Right atrium auricular region (tissue), 2 donors: ENCODE measurements around the gene CRIP1. TPM values are rescaled to one million over a fixed set of nuclear protein-coding genes. Genes with fewer than 3 reads are reported as not detected.

ENCODE experiments used
- DNase-seq: peaks from one replicate; pipeline ENCODE4 v3.0.0-alpha.2; 2019; ENCODE audit warnings: low spot score
- H3K27ac ChIP-seq, 2 donors: fragments of 200-600 bp; sonication (generic); 1 replicate in 1 of 2; 2 replicates in 1 of 2; pipeline ENCODE4 v1.5.1; 2016 to 2019
- H3K27me3 ChIP-seq, 2 donors: fragments of 200-600 bp; sonication (generic); one replicate each; pipeline versions ENCODE4 v1.5.1 to v1.6.0; 2017 to 2019
- H3K36me3 ChIP-seq: fragments of 200-600 bp; sonication (generic); one replicate; pipeline ENCODE4 v1.5.1; 2016
- H3K4me1 ChIP-seq, 2 donors: fragments of 200-600 bp; sonication (generic); one replicate each; pipeline versions ENCODE4 v1.5.1 to v1.6.0; 2017 to 2019
- H3K4me3 ChIP-seq, 2 donors: fragments of 200-600 bp; sonication (generic); 1 replicate in 1 of 2; 2 replicates in 1 of 2; pipeline ENCODE4 v1.5.1; 2017 to 2019; ENCODE audit warnings: mild to moderate bottlenecking in 1 of 2, moderate library complexity in 1 of 2
- H3K9me3 ChIP-seq, 2 donors: fragments of 200-600 bp; sonication (generic); one replicate each; pipeline ENCODE4 v1.5.1; 2019
- CTCF ChIP-seq, 2 donors: fragments of 200-600 bp; sonication (generic); IDR thresholded peaks; one replicate each; pipeline ENCODE4 v1.5.1; 2019; ENCODE audit warnings: antibody characterized with exemption in 2 of 2
- total RNA-seq, 2 donors: library from RNA; depleted of rRNA; stranded (reverse); fragments of >200 nt; gene quantifications; one replicate each; pipeline ENCODE4 v1.1.0, GENCODE V29; 2016

Gene CRIP1
- total RNA-seq, 2 donors from 2014 or later: 42.9 to 79.2 TPM

DNA sequence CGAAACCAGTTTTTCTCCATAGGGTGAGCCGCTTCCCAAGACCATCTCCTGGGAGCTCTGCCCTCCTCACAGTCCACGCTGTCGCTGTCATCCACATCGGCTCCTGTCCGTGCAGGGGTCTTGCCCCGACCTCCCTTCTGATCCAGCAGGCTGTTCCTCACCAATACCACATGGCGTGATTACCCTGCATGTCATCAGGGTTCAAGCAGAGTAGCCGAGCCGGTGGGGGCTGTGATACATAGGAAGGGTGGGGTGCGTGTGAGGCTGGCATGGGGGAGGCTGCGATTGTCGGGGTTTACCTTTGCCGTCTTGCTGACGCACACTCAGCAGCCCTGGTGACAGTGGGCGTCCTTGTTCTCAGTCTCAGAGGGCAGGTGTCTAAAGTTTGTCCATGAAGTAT is 21.4 kb downstream of the CRIP1 start:
- H3K27ac ChIP-seq: no peak overlapping the region
- no peaks in the 10 kb centered on the region for H3K4me1 ChIP-seq
- no peaks in the 10 kb centered on the region for H3K36me3 ChIP-seq
- H3K27me3 ChIP-seq: no peaks in the 10 kb centered on the region
- no peak for TF ChIP-seq CTCF (IDR thresholded peaks at IDR 0.05)
- no peak overlapping the region for H3K4me3 ChIP-seq
- DNase-seq: no peak
- no peaks in the 10 kb centered on the region for H3K9me3 ChIP-seq

DNA sequence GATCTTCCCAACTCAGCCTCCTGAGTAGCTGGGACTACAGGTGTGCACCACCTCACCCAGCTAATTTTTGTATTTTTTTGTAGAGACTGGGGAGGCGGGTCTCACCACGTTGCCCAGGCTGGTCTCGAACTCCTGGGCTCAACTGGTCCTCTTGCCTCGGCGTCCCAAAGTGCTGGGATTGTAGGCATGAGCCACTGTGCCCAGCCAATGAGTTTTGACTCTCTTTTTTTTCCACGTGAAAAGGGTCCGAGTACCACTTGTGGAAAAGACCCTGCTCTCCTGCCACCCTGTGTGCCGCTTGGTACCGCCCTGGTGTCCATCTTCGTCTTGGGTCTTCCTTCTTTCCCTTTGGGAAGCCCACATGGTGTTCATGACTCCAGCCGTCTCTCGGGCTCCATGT is 21.9 kb downstream of the CRIP1 start:
- DNase-seq: no peak
- H3K4me1 ChIP-seq: no peaks in the 10 kb centered on the region
- H3K27ac ChIP-seq: no peak overlapping the region
- H3K4me3 ChIP-seq: no peak overlapping the region
- no peaks in the 10 kb centered on the region for H3K9me3 ChIP-seq
- no peaks in the 10 kb centered on the region for H3K36me3 ChIP-seq
- TF ChIP-seq CTCF (IDR thresholded peaks at IDR 0.05): no peak
- no peaks in the 10 kb centered on the region for H3K27me3 ChIP-seq

DNA sequence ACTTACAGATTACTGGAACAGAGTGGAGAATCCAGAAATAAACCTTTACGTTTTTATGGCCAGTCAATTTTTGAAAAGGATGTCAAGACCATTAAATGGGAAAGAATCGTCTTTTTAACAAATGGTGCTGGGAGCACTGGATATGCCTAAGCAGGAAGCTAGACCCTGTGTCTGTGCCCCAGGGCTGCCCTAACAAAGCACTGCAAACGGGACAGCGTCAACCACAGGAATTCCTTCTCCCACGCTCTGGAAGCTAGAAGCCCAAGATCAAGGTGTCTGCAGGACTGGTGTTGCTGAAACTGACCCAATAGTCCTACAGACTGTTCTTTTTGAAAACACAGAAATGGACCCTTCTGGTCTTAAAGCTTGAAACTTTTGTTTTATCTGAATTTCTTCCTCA is 30.4 kb downstream of the CRIP1 start:
- H3K27ac ChIP-seq: no peak overlapping the region
- no peaks in the 10 kb centered on the region for H3K27me3 ChIP-seq
- DNase-seq: no peak

GRCh38 chr14:105519946-105520698 is 33.4 kb downstream of the CRIP1 start:
- no peaks in the 10 kb centered on the region for H3K4me1 ChIP-seq
- no peaks in the 10 kb centered on the region for H3K9me3 ChIP-seq
- no peaks in the 10 kb centered on the region for H3K36me3 ChIP-seq
- no peak for TF ChIP-seq CTCF (IDR thresholded peaks at IDR 0.05)
- no peak for DNase-seq
- H3K27ac ChIP-seq: no peak overlapping the region
- no peaks in the 10 kb centered on the region for H3K27me3 ChIP-seq
- H3K4me3 ChIP-seq: no peak overlapping the region

More for the DNA sequence above, 30.4 kb downstream of the CRIP1 start:
- H3K4me1 ChIP-seq: no peaks in the 10 kb centered on the region
- no peak for TF ChIP-seq CTCF (IDR thresholded peaks at IDR 0.05)
- H3K9me3 ChIP-seq: no peaks in the 10 kb centered on the region
- no peak overlapping the region for H3K4me3 ChIP-seq
- no peaks in the 10 kb centered on the region for H3K36me3 ChIP-seq

- Histone ChIP-seq H3K9me3 (no peaks in the 10 kb centered on the region), H3K27me3 (no peaks in the 10 kb centered on the region), H3K4me1 (peaks cover 0 to 43% of the 10 kb centered on the region in 2 donors), H3K4me3 (no peak overlapping the region), H3K36me3 (no peaks in the 10 kb centered on the region), H3K27ac (no peak overlapping the region)
- no peak for DNase-seq
- no peak for TF ChIP-seq CTCF (IDR thresholded peaks at IDR 0.05)
Observed at GRCh38 chr14:105525326-105525725, 38.6 kb downstream of the CRIP1 start.
